ENCODE measurements around the gene ERBB2. TPM values are rescaled to one million over a fixed set of nuclear protein-coding genes. Genes with fewer than 3 reads are reported as not detected.
A peak's percentile ranks its signal among the peaks of the same experiment; 100 is the strongest.

ERBB2 gene
- total RNA-seq, 3 donors from 2014 or later = 13.1 to 118 (median 59.0) TPM

DNA sequence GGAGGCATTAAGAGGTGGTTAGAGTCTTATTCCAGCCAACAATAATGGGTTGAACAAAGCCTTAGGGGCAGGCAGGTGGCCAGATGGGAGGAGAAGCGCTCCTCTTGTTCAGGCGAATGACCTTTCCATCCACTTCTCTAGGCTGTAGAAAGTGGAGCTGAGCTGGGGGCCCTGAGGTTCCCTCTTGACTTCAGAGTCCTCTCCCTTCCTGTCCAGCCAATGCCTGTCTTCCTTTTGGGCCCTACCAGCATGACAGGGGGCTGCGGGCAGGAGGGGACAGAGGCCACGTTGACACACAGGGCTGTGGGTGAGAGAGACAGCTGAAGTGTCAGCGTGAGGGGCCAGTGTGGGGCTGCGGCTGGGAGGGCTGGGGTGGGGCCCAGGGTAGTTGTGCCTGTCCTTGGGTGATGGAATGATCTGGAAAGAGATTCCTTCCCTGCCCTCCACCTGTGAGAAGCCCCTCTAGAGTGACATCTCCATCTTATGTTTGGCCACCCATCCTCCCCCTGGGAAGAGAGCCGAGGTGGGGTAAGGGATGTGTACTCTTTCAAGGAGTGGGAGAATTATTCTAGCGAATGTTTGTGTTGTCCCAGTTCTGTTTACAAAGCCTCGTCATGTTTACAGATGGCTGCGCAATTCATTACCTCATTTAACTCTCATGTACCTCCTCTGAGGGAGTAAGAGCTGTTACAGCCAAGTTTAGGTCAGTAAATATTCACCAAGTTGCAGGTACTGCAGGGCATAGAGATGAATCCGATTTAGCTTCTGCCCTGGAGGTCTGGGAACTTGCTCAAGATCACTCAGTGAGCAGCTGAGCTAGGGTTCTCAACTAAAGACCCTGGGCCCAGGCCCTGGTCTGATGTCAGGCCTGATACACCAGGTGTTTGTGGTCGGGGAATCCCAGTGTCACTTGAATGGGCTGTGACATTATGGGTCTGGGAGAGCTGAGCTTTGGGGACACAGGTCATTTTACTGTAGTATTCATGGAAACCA lies 3.3 kb downstream of the ERBB2 start:
- Histone ChIP-seq H3K9me3 (no peaks in the 10 kb centered on the region), H3K27me3 (no peaks in the 10 kb centered on the region), H3K4me3 (peak overlapping the region in 1 of 3 donors; percentile 39), H3K36me3 (no peaks in the 10 kb centered on the region), H3K27ac (peak overlapping the region; percentile 93 to 98), H3K4me1 (peaks cover 4 to 46% of the 10 kb centered on the region in 2 donors)
- peak; percentile 70 to 71 for DNase-seq (ENCODE audit: low spot score in 2 of 2)
- TF ChIP-seq, protein P1, sequence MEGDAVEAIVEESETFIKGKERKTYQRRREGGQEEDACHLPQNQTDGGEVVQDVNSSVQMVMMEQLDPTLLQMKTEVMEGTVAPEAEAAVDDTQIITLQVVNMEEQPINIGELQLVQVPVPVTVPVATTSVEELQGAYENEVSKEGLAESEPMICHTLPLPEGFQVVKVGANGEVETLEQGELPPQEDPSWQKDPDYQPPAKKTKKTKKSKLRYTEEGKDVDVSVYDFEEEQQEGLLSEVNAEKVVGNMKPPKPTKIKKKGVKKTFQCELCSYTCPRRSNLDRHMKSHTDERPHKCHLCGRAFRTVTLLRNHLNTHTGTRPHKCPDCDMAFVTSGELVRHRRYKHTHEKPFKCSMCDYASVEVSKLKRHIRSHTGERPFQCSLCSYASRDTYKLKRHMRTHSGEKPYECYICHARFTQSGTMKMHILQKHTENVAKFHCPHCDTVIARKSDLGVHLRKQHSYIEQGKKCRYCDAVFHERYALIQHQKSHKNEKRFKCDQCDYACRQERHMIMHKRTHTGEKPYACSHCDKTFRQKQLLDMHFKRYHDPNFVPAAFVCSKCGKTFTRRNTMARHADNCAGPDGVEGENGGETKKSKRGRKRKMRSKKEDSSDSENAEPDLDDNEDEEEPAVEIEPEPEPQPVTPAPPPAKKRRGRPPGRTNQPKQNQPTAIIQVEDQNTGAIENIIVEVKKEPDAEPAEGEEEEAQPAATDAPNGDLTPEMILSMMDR (IDR thresholded peaks at IDR 0.05) = no peak
- TF ChIP-seq POLR2AphosphoS5 (IDR thresholded peaks at IDR 0.05) = peak in 1 of 3 donors; percentile 27
- intact Hi-C loops (cut with DNase I; ENCODE audit: low total_unique reads) = no loop called here

DNA sequence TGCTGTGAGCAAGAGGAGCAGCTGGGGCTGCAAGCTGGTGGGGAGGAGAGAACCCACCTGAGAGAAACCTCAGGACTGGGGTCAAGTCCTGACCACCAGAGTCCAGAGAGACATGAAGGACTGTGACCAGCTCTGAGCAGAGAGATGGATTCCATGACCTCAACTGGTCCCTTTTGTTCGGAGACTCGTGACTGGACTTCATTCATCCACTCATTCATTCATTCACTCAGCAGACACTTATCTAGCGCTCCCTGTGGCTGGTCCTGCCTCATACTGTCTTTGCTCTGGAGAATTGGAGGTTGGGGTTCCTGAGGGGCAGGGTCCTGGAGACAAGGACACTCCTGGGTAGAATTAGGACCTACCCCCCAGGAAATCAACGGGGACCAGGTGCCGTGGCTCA lies 4.0 kb downstream of the ERBB2 start:
- Histone ChIP-seq H3K4me1 (peaks cover 4 to 49% of the 10 kb centered on the region in 2 donors), H3K4me3 (no peak overlapping the region), H3K36me3 (peaks cover 4% of the 10 kb centered on the region), H3K27ac (peak overlapping the region; percentile 93 to 98), H3K27me3 (no peaks in the 10 kb centered on the region), H3K9me3 (no peaks in the 10 kb centered on the region)
- intact Hi-C loops (cut with DNase I; ENCODE audit: low total_unique reads) = no loop called here
- DNase-seq (ENCODE audit: low spot score in 2 of 2) = no peak
- no peak for TF ChIP-seq POLR2A (IDR thresholded peaks at IDR 0.05)
- TF ChIP-seq POLR2AphosphoS5 (IDR thresholded peaks at IDR 0.05) = no peak
- TF ChIP-seq, protein P1 (IDR thresholded peaks at IDR 0.05) = no peak

DNA sequence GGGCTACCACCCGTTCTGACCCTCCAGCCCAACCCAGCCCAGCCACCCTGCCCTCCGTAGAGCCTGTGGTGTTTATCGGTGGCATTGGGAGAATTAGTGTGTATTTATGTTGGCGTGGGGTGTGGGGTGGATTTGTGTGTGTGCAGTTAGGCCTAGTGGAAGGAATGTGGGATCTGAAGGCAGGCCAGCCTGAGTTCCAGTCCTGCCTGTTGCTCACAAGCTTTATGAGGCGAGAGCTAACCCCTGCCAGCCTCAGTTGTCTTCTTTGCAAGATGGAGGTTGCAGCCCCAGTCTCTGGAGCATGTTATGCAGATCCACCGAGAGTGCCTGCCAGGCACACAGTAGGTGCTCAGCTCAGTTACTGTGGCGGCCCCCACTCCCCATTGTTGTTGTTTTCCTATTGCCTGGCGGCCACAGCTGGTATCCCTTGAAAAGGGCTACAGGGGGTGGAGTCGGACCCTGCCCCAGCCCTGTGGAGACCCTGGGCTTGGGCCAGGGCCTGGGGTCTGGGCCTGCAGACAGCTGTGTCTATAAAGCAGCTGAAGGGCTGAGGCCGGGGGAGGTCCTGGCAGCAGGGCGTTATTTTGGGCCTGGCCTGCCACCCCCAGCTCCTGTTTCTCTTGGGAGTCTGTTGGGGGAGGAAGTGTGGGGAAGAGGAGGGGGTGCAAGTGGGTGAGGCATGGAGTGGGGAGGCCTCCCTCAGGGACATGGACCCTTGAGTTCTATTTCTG lies 5.1 kb downstream of the ERBB2 start:
- no peak for TF ChIP-seq POLR2AphosphoS5 (IDR thresholded peaks at IDR 0.05)
- TF ChIP-seq, protein P1 (IDR thresholded peaks at IDR 0.05) = peak in 1 of 3 donors; percentile 59
- no peak for TF ChIP-seq POLR2A (IDR thresholded peaks at IDR 0.05)
- H3K27me3 ChIP-seq = no peaks in the 10 kb centered on the region
- no peak for DNase-seq (ENCODE audit: low spot score in 2 of 2)
- peak overlapping the region; percentile 93 to 98 for H3K27ac ChIP-seq
- peaks cover 4 to 49% of the 10 kb centered on the region in 2 donors for H3K4me1 ChIP-seq
- no peaks in the 10 kb centered on the region for H3K9me3 ChIP-seq
- peak overlapping the region in 2 of 3 donors; percentile 15 to 54 for H3K4me3 ChIP-seq
- intact Hi-C loops (cut with DNase I; ENCODE audit: low total_unique reads) = no loop called here
- H3K36me3 ChIP-seq = peaks cover 5% of the 10 kb centered on the region

DNA sequence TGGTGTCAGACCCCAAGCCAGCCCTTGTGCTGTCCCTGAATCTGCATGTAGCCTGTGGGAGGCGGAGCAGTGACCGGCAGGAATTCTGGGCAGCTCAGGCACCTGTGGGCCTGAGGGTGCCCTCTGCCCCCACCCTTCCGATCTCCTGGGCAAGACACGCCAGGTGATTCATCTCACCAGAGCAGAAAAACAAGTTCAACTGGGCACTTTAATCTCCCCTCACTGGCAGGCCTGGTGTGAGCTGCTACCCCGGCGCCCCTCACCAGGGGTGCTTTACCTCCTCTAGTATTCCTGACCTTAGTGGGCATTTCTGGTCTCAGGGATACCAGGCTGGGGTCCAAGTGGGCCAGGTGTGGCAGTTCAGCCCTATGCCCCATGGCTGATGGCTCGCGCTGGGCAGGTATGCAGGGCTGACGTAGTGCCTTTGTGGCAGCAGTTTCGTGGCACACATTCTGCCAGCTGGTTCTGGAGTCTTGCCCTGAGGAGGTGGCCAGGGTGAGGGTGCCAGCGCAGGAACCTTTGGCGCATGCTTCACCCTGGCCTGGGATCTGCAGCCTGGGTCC lies 6.0 kb downstream of the ERBB2 start:
- intact Hi-C loops (cut with DNase I; ENCODE audit: low total_unique reads) = no loop called here
- H3K36me3 ChIP-seq = peaks cover 5% of the 10 kb centered on the region
- peak overlapping the region; percentile 93 to 98 for H3K27ac ChIP-seq
- peaks cover 4 to 49% of the 10 kb centered on the region in 2 donors for H3K4me1 ChIP-seq
- peak overlapping the region in 2 of 3 donors; percentile 15 to 54 for H3K4me3 ChIP-seq
- no peaks in the 10 kb centered on the region for H3K9me3 ChIP-seq
- TF ChIP-seq POLR2A (IDR thresholded peaks at IDR 0.05) = no peak
- peak; percentile 52 to 82 (median 55) for TF ChIP-seq POLR2AphosphoS5 (IDR thresholded peaks at IDR 0.05)
- TF ChIP-seq, protein P1 (IDR thresholded peaks at IDR 0.05) = peak in 2 of 3 donors; percentile 35 to 58
- DNase-seq (ENCODE audit: low spot score in 2 of 2) = peak; percentile 85 to 92
- no peaks in the 10 kb centered on the region for H3K27me3 ChIP-seq
